HL-60 (cell line): ENCODE data around the gene IRF3.
A peak's percentile ranks its signal among the peaks of the same experiment; 100 is the strongest.

ENCODE experiments used
- DNase-seq, 2 experiments: peaks; one replicate each; pipeline ENCODE4 v3.0.0-alpha.2; 2010 to 2020; ENCODE audit warnings: low read depth in 1 of 2, low spot score in 1 of 2
- H3K27ac ChIP-seq: fragments of 250-450 bp; sonication (Bioruptor Pico); replicated peaks from 2 replicates; pipeline ENCODE4 v1.5.1; 2020; ENCODE audit warnings: mild to moderate bottlenecking, moderate library complexity
- H3K27me3 ChIP-seq: fragments of 250-450 bp; sonication (Bioruptor Pico); 2 replicates; pipeline ENCODE4 v1.5.1; 2021; ENCODE audit warnings: mild to moderate bottlenecking, moderate library complexity; ENCODE audit not compliant: insufficient read depth, poor library complexity, severe bottlenecking
- H3K4me3 ChIP-seq: replicated peaks from 2 replicates; pipeline ENCODE4 v1.5.1; 2011; ENCODE audit warnings: mild to moderate bottlenecking, control low read depth, low read length; ENCODE audit not compliant: insufficient read depth
- CTCF ChIP-seq: IDR thresholded peaks from one replicate; pipeline ENCODE4 v1.5.1; 2011; ENCODE audit warnings: low read length, control low read depth, inconsistent platforms; ENCODE audit not compliant: insufficient read depth
- GABPA ChIP-seq: IDR thresholded peaks from 2 replicates; pipeline ENCODE4 v1.6.1; 2012; ENCODE audit warnings: low read depth
- POLR2AphosphoS5 ChIP-seq: IDR thresholded peaks from 2 replicates; pipeline ENCODE4 v1.6.1; 2012; ENCODE audit warnings: low read depth
- SPI1 ChIP-seq: IDR thresholded peaks from 2 replicates; pipeline ENCODE4 v1.6.1; 2012; ENCODE audit warnings: low read depth, mild to moderate bottlenecking, borderline replicate concordance
- TF ChIP-seq, protein P1 (sequence below): IDR thresholded peaks from 2 replicates; pipeline ENCODE4 v1.6.1; 2012; ENCODE audit warnings: low read depth; ENCODE audit not compliant: insufficient replicate concordance

IRF3 gene

DNA sequence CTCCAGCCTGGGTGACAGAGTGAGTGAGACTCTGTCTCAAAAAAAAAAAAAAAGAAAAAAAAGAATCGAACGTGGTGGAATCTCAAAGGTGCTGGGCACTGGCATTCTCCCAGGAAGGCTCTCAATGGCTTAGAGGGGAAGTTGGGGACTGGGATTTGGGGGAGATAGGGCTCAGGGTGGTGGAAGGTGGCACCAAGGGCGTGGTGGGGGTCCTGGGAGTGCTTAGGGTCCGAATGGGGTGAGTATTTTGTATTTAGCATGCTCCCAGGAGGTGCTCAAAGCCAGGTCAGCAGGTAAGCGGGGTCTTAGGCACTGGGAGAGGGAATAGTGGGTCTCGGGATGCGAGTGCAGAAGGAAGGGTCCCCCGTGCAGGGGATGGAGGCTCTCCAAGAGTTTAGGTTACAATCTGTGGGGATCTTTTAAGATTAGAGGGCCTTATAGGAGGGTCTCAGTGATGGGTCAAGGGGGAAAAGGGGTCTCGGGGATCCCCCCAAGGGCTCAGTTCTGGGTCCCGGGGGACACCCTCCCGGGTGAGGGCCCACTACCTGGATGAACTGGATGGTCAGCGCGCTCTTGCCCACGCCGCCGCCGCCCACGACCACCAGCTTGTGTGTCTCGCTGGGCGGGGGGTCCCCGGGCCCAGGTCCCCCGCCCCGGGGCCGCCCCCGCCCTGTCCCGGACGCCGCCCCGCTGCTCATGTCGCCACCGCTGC, 26.1 kb downstream of the IRF3 start:
- TF ChIP-seq GABPA (no peak), CTCF (no peak), POLR2AphosphoS5 (no peak), SPI1 (no peak)
- TF ChIP-seq, protein P1, sequence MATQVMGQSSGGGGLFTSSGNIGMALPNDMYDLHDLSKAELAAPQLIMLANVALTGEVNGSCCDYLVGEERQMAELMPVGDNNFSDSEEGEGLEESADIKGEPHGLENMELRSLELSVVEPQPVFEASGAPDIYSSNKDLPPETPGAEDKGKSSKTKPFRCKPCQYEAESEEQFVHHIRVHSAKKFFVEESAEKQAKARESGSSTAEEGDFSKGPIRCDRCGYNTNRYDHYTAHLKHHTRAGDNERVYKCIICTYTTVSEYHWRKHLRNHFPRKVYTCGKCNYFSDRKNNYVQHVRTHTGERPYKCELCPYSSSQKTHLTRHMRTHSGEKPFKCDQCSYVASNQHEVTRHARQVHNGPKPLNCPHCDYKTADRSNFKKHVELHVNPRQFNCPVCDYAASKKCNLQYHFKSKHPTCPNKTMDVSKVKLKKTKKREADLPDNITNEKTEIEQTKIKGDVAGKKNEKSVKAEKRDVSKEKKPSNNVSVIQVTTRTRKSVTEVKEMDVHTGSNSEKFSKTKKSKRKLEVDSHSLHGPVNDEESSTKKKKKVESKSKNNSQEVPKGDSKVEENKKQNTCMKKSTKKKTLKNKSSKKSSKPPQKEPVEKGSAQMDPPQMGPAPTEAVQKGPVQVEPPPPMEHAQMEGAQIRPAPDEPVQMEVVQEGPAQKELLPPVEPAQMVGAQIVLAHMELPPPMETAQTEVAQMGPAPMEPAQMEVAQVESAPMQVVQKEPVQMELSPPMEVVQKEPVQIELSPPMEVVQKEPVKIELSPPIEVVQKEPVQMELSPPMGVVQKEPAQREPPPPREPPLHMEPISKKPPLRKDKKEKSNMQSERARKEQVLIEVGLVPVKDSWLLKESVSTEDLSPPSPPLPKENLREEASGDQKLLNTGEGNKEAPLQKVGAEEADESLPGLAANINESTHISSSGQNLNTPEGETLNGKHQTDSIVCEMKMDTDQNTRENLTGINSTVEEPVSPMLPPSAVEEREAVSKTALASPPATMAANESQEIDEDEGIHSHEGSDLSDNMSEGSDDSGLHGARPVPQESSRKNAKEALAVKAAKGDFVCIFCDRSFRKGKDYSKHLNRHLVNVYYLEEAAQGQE, result no peak
- Histone ChIP-seq H3K4me3 (peak overlapping the region; percentile 39), H3K27me3 (no peaks in the 10 kb centered on the region), H3K27ac (no peak overlapping the region)
- DNase-seq, result no peak

DNA sequence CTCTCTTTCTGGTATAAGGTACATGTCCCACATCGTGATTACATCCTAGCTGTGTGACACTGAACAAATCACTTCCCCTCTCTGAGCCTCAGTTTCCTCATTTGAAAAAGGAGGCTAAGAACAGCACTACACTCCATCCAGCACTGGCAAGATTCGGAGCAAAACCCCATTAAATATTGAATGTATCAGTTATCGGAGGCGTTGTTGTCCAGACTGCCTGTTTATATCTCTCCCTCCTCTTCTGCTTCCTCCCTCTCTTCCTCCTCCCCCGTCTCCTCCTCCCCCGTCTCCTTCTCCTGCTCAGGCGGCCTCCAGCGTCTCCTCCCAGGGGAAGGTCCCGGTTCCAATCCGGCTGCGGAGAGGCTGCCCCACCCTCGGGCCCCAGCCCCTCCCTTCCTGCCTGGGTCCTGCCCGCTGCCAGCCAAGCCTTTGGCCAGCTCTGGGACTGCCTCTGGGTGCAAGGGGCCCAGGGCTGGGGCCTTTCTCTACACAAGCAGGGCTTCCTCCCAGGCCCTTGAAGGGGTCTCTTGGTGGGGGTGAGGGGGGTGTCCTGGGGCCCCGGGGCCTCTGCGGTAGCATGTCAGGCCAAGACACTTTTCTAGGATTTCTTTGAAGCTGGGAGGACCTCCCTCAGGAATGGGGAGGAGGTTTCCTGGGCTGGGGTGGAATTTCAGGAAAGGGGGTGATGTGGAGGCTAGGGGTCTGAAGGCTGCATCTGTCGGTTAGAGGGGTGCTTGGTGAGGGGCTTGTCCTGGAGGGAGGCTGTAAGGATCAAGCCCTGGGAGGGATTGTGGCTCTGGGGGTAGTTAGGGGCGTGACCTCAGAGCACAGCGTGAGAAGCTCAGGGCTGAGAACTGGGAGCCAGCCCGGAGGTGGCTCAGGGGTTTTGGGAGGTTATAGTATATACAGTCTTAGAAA, 27.6 kb downstream of the IRF3 start:
- no peak overlapping the region for H3K4me3 ChIP-seq
- no peak overlapping the region for H3K27ac ChIP-seq

More for the DNA sequence above, 27.6 kb downstream of the IRF3 start:
- TF ChIP-seq GABPA, result no peak
- TF ChIP-seq, protein P1, result no peak
- TF ChIP-seq SPI1, result no peak
- no peak for TF ChIP-seq POLR2AphosphoS5
- TF ChIP-seq CTCF, result no peak
- H3K27me3 ChIP-seq, result no peaks in the 10 kb centered on the region
- DNase-seq, result peak; percentile 43 to 53
